Liver (tissue), 9 donors: ENCODE results near the gene OGN. TPM values are rescaled to one million over a fixed set of nuclear protein-coding genes. Genes with fewer than 3 reads are reported as not detected.

Experiments
- DNase-seq: peaks from one replicate; pipeline ENCODE4 v3.0.0-alpha.2; 2017; ENCODE audit warnings: low spot score
- H3K27ac ChIP-seq, 2 donors: one replicate each; pipeline ENCODE4 v1.7.0; 2013; ENCODE audit warnings: inconsistent platforms in 2 of 2, low read length in 2 of 2, control low read depth in 1 of 2, low read depth in 1 of 2, mild to moderate bottlenecking in 1 of 2
- H3K27me3 ChIP-seq, 4 donors: one replicate each; pipeline versions ENCODE4 v1.6.1 to v1.7.0; 2013; ENCODE audit warnings: low read length in 3 of 4, inconsistent platforms in 1 of 4, mild to moderate bottlenecking in 1 of 4, moderate library complexity in 1 of 4; ENCODE audit not compliant: control insufficient read depth in 4 of 4, insufficient read depth in 4 of 4
- H3K36me3 ChIP-seq, 4 donors: one replicate each; pipeline versions ENCODE4 v1.6.1 to v1.7.0; 2013; ENCODE audit warnings: low read length in 3 of 4, mild to moderate bottlenecking in 3 of 4, low read depth in 1 of 4, moderate library complexity in 1 of 4; ENCODE audit not compliant: control insufficient read depth in 4 of 4, insufficient read depth in 3 of 4
- H3K4me1 ChIP-seq, 4 donors: one replicate each; pipeline versions ENCODE4 v1.6.1 to v1.7.0; 2013; ENCODE audit warnings: low read length in 3 of 4, mild to moderate bottlenecking in 3 of 4, moderate library complexity in 1 of 4; ENCODE audit not compliant: control insufficient read depth in 4 of 4, insufficient read depth in 4 of 4
- H3K4me3 ChIP-seq, 3 donors: one replicate each; pipeline versions ENCODE4 v1.6.1 to v1.7.0; 2013; ENCODE audit warnings: low read length in 3 of 3, control low read depth in 1 of 3, low read depth in 1 of 3, mild to moderate bottlenecking in 1 of 3
- H3K9ac ChIP-seq, 2 donors: one replicate each; pipeline ENCODE4 v1.7.0; 2013; ENCODE audit warnings: low read length in 2 of 2, mild to moderate bottlenecking in 2 of 2, moderate library complexity in 2 of 2, control low read depth in 1 of 2, low read depth in 1 of 2
- H3K9me3 ChIP-seq, 4 donors: one replicate each; pipeline versions ENCODE4 v1.6.1 to v1.7.0; 2013; ENCODE audit warnings: low read length in 3 of 4; ENCODE audit not compliant: control insufficient read depth in 4 of 4
- CTCF ChIP-seq: fragments of 150-350 bp; IDR thresholded peaks from 2 replicates; pipeline ENCODE4 v1.5.1; 2017; ENCODE audit warnings: improper control_type of control experiment, low read depth, low read length; ENCODE audit not compliant: missing input control
- EGR1 ChIP-seq, 2 donors: IDR thresholded peaks; 2 replicates each; pipeline ENCODE4 v1.6.1; 2016 to 2018; ENCODE audit warnings: antibody characterized with exemption in 2 of 2, low read depth in 2 of 2
- FOXA1 ChIP-seq: IDR thresholded peaks from 2 replicates; pipeline ENCODE4 v1.6.1; 2016; ENCODE audit warnings: antibody characterized with exemption
- FOXA2 ChIP-seq: IDR thresholded peaks from 2 replicates; pipeline ENCODE4 v1.6.1; 2016; ENCODE audit warnings: antibody characterized with exemption
- GABPA ChIP-seq, 2 donors: IDR thresholded peaks in 1 of 2; conservative IDR thresholded peaks in 1 of 2; 2 replicates each; pipeline ENCODE4 v1.6.1; 2016; ENCODE audit warnings: antibody characterized with exemption in 2 of 2, mild to moderate bottlenecking in 1 of 2, moderate library complexity in 1 of 2
- HNF4A ChIP-seq, 2 donors: conservative IDR thresholded peaks; 2 replicates each; pipeline ENCODE4 v1.6.1; 2016; ENCODE audit warnings: antibody characterized with exemption in 2 of 2, mild to moderate bottlenecking in 2 of 2
- HNF4G ChIP-seq: IDR thresholded peaks from 2 replicates; pipeline ENCODE4 v1.6.1; 2016; ENCODE audit warnings: antibody characterized with exemption
- JUND ChIP-seq, 2 donors: IDR thresholded peaks; 2 replicates each; pipeline ENCODE4 v1.6.1; 2016; ENCODE audit warnings: antibody characterized with exemption in 2 of 2
- NR2F2 ChIP-seq: IDR thresholded peaks from 2 replicates; pipeline ENCODE4 v1.6.1; 2016; ENCODE audit warnings: antibody characterized with exemption
- RAD21 ChIP-seq, 2 donors: IDR thresholded peaks; 2 replicates each; pipeline ENCODE4 v1.6.1; 2016; ENCODE audit warnings: antibody characterized with exemption in 2 of 2, mild to moderate bottlenecking in 2 of 2
- SP1 ChIP-seq: IDR thresholded peaks from 2 replicates; pipeline ENCODE4 v1.6.1; 2018; ENCODE audit warnings: antibody characterized with exemption, mild to moderate bottlenecking
- TAF1 ChIP-seq: conservative IDR thresholded peaks from 2 replicates; pipeline ENCODE4 v1.6.1; 2016; ENCODE audit warnings: antibody characterized with exemption, mild to moderate bottlenecking
- YY1 ChIP-seq: IDR thresholded peaks from 2 replicates; pipeline ENCODE4 v1.6.1; 2016; ENCODE audit warnings: antibody characterized with exemption, mild to moderate bottlenecking
- ZBTB33 ChIP-seq: IDR thresholded peaks from 2 replicates; pipeline ENCODE4 v1.6.1; 2016; ENCODE audit warnings: antibody characterized with exemption
- WGBS: extraction: QIAGEN DNeasy Blood & Tissue Kit; methylation state at CpG from one replicate; pipeline ENCODE4 v1.1.7; 2013; 5-methylcytosine and 5-hydroxymethylcytosine counted together
- polyA plus RNA-seq, 2 donors: library from polyadenylated mRNA; stranded (reverse) in 1 of 2; unstranded in 1 of 2; fragments of 200-250 nt in 1 of 2; fragments of >200 nt in 1 of 2; fragmentation: Nextera tagmentation in 1 of 2; extraction: Ambion mirVana in 1 of 2; gene quantifications; one replicate each; pipeline versions ENCODE4 v1.2.1 to v1.2.3, GENCODE V29; 2013 to 2015
- total RNA-seq, 2 donors: library from RNA; depleted of rRNA; stranded (reverse); fragments of >200 nt; gene quantifications; one replicate each; pipeline ENCODE4 v1.2.3, GENCODE V29; 2014
- TF ChIP-seq, protein P1 (sequence below): IDR thresholded peaks from 2 replicates; pipeline ENCODE4 v1.6.1; 2016; ENCODE audit warnings: antibody characterized with exemption
- TF ChIP-seq, protein P2 (sequence below): IDR thresholded peaks from 2 replicates; pipeline ENCODE4 v1.6.1; 2016; ENCODE audit warnings: antibody characterized with exemption
- TF ChIP-seq, protein P3 (sequence below): IDR thresholded peaks from 2 replicates; pipeline ENCODE4 v1.6.1; 2016; ENCODE audit warnings: antibody characterized with exemption, mild to moderate bottlenecking
- donor health status: healthy.
- donor health status: healthy.
- donor health status: healthy.
- donor health status: healthy.
- donor health status: healthy.

The OGN gene
- total and polyA plus RNA-seq, 4 donors, result 0.92 to 4.0 (median 1.1) TPM

DNA sequence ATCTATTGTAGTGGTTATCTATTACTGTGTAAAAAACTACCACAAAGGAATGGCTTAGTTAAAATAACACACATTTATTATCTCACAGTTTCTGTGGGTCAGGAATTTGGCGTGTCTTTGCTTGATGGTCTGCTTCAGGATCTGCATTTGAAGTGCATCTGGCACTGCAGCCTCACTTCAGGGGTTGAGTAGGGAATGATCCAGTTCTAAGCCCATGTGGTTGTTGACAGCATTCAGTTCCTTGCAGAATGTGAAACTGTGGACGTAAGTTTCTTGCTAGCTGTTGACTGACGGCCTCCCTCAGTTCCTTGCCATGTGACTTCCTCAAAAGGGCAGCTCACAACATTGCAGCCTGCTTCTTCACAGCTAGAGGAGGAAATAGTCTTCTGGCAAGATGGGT, 2.1 kb upstream of the OGN start:
- Histone ChIP-seq H3K27me3 (no peaks in the 10 kb centered on the region), H3K4me3 (no peak overlapping the region), H3K36me3 (no peaks in the 10 kb centered on the region), H3K9ac (no peak overlapping the region), H3K4me1 (no peaks in the 10 kb centered on the region), H3K27ac (no peak overlapping the region), H3K9me3 (no peaks in the 10 kb centered on the region)
- no peak for DNase-seq
- TF ChIP-seq, protein P1, sequence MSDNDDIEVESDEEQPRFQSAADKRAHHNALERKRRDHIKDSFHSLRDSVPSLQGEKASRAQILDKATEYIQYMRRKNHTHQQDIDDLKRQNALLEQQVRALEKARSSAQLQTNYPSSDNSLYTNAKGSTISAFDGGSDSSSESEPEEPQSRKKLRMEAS, result peak; percentile 29
- TF ChIP-seq CTCF (peak; percentile 9), RAD21 (IDR thresholded peaks at IDR 0.05) (no peak)
- 65% methylated on average over 3 of the region's 3 CpGs for WGBS

DNA sequence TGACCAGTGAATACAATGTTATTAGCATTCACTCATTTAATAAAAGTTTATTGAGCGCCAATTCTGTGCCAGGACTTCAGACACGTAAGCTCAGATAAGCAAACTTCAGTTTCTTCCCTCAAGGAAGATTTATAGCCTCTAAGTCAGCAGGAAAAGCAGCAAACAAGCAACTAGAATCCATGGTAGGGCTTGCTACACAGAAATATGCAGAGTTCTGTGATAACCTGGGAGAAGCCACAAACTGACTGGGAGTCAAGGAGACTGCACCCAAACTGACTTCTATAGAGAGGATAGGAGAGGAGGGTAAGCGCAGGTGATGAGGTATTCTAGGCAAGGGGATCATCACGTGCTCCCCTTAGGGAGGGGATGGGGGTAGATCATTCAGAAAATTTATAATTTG, 1.4 kb upstream of the OGN start:
- no peak overlapping the region for H3K27ac ChIP-seq
- no peak for TF ChIP-seq FOXA2
- no peak overlapping the region for H3K4me3 ChIP-seq
- H3K9me3 ChIP-seq, result no peaks in the 10 kb centered on the region
- 71% methylated on average over 4 of the region's 4 CpGs for WGBS
- DNase-seq, result no peak
- H3K4me1 ChIP-seq, result no peaks in the 10 kb centered on the region
- no peaks in the 10 kb centered on the region for H3K36me3 ChIP-seq
- H3K9ac ChIP-seq, result no peak overlapping the region
- no peaks in the 10 kb centered on the region for H3K27me3 ChIP-seq

DNA sequence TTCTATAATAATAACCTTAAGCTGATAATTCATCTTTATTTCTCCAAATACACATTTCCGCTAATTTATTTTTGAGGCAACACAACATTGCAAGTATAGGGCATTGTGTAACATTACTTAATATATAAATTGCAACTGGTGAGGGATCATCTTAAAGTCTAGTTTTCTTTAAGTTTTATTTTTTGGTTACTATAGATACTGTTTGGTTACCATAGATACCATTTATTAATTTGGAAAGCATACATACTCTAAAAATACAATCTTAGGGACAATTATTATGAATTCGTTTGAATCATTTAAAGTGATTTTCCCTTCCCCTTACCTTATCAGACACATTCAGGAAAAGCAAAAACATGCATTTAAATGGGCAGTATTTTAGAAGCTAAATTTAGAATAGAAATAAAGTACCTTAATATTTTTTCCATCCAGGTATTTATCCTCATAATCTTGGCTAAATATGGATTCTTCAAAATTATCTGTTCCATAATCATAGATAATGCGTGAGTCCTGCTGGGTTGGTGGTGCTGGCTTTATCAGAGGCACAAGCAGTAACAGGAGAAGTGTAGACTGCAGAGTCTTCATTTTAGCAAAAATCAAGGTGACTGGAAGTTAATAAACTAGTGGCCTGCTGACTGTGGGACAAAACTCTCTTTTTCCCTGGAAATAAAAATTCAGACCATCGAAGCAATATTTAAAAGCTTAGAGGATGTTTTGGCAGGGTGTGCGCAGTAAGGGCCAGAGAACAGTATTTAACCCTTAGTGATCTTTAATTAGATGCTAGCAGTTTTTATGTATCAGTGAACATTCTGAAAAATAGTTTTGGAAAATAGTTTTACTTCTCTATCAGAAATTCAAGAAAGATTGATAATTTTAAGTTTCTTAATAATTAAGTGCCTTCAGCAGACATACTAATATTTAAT, 1.3 kb downstream of the OGN start:
- H3K36me3 ChIP-seq, result no peaks in the 10 kb centered on the region
- no peaks in the 10 kb centered on the region for H3K9me3 ChIP-seq
- no peak overlapping the region for H3K27ac ChIP-seq
- no peaks in the 10 kb centered on the region for H3K4me1 ChIP-seq
- WGBS, result 86% methylated on average over 5 of the region's 5 CpGs
- no peak for DNase-seq
- H3K27me3 ChIP-seq, result no peaks in the 10 kb centered on the region
- no peak overlapping the region for H3K9ac ChIP-seq
- H3K4me3 ChIP-seq, result no peak overlapping the region
- no peak for TF ChIP-seq EGR1 (IDR thresholded peaks at IDR 0.05; ENCODE audit: low read depth in 2 of 2)
- no peak for TF ChIP-seq GABPA (IDR thresholded peaks at IDR 0.05 in 1 of 2, conservative IDR thresholded peaks at IDR 0.05 in 1 of 2)
- TF ChIP-seq ZBTB33, result no peak
- no peak for TF ChIP-seq NR2F2
- TF ChIP-seq TAF1, result no peak
- no peak for TF ChIP-seq RAD21 (IDR thresholded peaks at IDR 0.05)
- no peak for TF ChIP-seq FOXA2
- no peak for TF ChIP-seq SP1
- TF ChIP-seq HNF4G, result no peak
- TF ChIP-seq, protein P2, sequence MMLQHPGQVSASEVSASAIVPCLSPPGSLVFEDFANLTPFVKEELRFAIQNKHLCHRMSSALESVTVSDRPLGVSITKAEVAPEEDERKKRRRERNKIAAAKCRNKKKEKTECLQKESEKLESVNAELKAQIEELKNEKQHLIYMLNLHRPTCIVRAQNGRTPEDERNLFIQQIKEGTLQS, result no peak
- TF ChIP-seq YY1, result no peak
- no peak for TF ChIP-seq JUND (IDR thresholded peaks at IDR 0.05)
- TF ChIP-seq HNF4A (conservative IDR thresholded peaks at IDR 0.05), result no peak
- TF ChIP-seq, protein P3, sequence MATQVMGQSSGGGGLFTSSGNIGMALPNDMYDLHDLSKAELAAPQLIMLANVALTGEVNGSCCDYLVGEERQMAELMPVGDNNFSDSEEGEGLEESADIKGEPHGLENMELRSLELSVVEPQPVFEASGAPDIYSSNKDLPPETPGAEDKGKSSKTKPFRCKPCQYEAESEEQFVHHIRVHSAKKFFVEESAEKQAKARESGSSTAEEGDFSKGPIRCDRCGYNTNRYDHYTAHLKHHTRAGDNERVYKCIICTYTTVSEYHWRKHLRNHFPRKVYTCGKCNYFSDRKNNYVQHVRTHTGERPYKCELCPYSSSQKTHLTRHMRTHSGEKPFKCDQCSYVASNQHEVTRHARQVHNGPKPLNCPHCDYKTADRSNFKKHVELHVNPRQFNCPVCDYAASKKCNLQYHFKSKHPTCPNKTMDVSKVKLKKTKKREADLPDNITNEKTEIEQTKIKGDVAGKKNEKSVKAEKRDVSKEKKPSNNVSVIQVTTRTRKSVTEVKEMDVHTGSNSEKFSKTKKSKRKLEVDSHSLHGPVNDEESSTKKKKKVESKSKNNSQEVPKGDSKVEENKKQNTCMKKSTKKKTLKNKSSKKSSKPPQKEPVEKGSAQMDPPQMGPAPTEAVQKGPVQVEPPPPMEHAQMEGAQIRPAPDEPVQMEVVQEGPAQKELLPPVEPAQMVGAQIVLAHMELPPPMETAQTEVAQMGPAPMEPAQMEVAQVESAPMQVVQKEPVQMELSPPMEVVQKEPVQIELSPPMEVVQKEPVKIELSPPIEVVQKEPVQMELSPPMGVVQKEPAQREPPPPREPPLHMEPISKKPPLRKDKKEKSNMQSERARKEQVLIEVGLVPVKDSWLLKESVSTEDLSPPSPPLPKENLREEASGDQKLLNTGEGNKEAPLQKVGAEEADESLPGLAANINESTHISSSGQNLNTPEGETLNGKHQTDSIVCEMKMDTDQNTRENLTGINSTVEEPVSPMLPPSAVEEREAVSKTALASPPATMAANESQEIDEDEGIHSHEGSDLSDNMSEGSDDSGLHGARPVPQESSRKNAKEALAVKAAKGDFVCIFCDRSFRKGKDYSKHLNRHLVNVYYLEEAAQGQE, result no peak
- TF ChIP-seq FOXA1, result no peak
- no peak for TF ChIP-seq CTCF
